Neural progenitor cell (in vitro differentiated cells): ENCODE results near the gene FARP1. TPM values are rescaled to one million over a fixed set of nuclear protein-coding genes. Genes with fewer than 3 reads are reported as not detected.

Source experiments
- DNase-seq: peaks from one replicate; pipeline ENCODE4 v3.0.0-alpha.2; 2016; ENCODE audit warnings: low spot score
- H2AFZ ChIP-seq: fragments of 200-600 bp; sonication (generic); replicated peaks from 2 replicates; pipeline ENCODE4 v1.6.1; 2016; ENCODE audit warnings: antibody characterized with exemption
- H3F3A ChIP-seq: fragments of 200-600 bp; sonication (generic); 2 replicates; pipeline ENCODE4 v1.6.1; 2016; ENCODE audit warnings: antibody characterized with exemption, low read depth
- H3K27ac ChIP-seq: fragments of 200-600 bp; sonication (generic); 2 replicates; pipeline ENCODE4 v1.5.1; 2016; ENCODE audit warnings: mild to moderate bottlenecking
- H3K27me3 ChIP-seq: fragments of 200-600 bp; sonication (generic); 2 replicates; pipeline ENCODE4 v1.6.1; 2016; ENCODE audit warnings: mild to moderate bottlenecking, moderate library complexity
- H3K36me3 ChIP-seq: fragments of 200-600 bp; sonication (generic); 2 replicates; pipeline ENCODE4 v1.5.1; 2016
- H3K4me1 ChIP-seq: fragments of 200-600 bp; sonication (generic); 2 replicates; pipeline ENCODE4 v1.6.1; 2016; ENCODE audit warnings: mixed run types
- H3K4me2 ChIP-seq: fragments of 200-600 bp; sonication (generic); 2 replicates; pipeline ENCODE4 v1.6.1; 2016
- H3K4me3 ChIP-seq: fragments of 200-600 bp; sonication (generic); 2 replicates; pipeline ENCODE4 v1.5.1; 2016
- H3K79me2 ChIP-seq: fragments of 200-600 bp; sonication (generic); 2 replicates; pipeline ENCODE4 v1.6.1; 2016; ENCODE audit warnings: low read depth
- H3K9ac ChIP-seq: fragments of 200-600 bp; sonication (generic); 2 replicates; pipeline ENCODE4 v1.6.1; 2016
- H3K9me3 ChIP-seq: fragments of 200-600 bp; sonication (generic); 2 replicates; pipeline ENCODE4 v1.5.1; 2016; ENCODE audit warnings: low read depth
- H4K20me1 ChIP-seq: fragments of 200-600 bp; sonication (generic); 2 replicates; pipeline ENCODE4 v1.6.1; 2016; ENCODE audit warnings: low read depth
- H3K27ac Mint-ChIP-seq: 3 replicates; pipeline ENCODE4 v1.8.0; 2021; ENCODE audit warnings: mixed read lengths
- H3K27me3 Mint-ChIP-seq: 2 replicates; pipeline ENCODE4 v1.8.0; 2022; ENCODE audit warnings: low read depth, mild to moderate bottlenecking, inconsistent platforms, moderate library complexity, mixed read lengths; ENCODE audit not compliant: insufficient read depth
- H3K36me3 Mint-ChIP-seq: 3 replicates; pipeline ENCODE4 v1.8.0; 2021; ENCODE audit warnings: mixed read lengths
- H3K4me1 Mint-ChIP-seq: 3 replicates; pipeline ENCODE4 v1.8.0; 2021; ENCODE audit warnings: mixed read lengths
- H3K4me3 Mint-ChIP-seq: 3 replicates; pipeline ENCODE4 v1.8.0; 2021; ENCODE audit warnings: mild to moderate bottlenecking, moderate library complexity, mixed read lengths
- H3K9me3 Mint-ChIP-seq: 3 replicates; pipeline ENCODE4 v1.8.0; 2020; ENCODE audit warnings: mixed read lengths
- EZH2 ChIP-seq: fragments of 200-600 bp; sonication (generic); IDR thresholded peaks from 2 replicates; pipeline ENCODE4 v1.6.1; 2017; ENCODE audit warnings: antibody characterized with exemption, mild to moderate bottlenecking, moderate library complexity
- EZH2phosphoT487 ChIP-seq: fragments of 200-600 bp; sonication (generic); IDR thresholded peaks from 2 replicates; pipeline ENCODE4 v1.6.1; 2017; ENCODE audit warnings: antibody characterized with exemption
- total RNA-seq: library from RNA; depleted of rRNA; stranded (reverse); fragments of >200 nt; gene quantifications from 2 replicates; pipeline ENCODE4 v1.2.3, GENCODE V29; 2015; ENCODE audit warnings: low replicate concordance
- TF ChIP-seq, protein P1 (sequence below): fragments of 200-600 bp; sonication (generic); IDR thresholded peaks from 2 replicates; pipeline ENCODE4 v1.5.1; 2017; ENCODE audit warnings: antibody characterized with exemption, mild to moderate bottlenecking

The FARP1 gene
- total RNA-seq, 1 donor from 2014 or later = 78.0 TPM

DNA sequence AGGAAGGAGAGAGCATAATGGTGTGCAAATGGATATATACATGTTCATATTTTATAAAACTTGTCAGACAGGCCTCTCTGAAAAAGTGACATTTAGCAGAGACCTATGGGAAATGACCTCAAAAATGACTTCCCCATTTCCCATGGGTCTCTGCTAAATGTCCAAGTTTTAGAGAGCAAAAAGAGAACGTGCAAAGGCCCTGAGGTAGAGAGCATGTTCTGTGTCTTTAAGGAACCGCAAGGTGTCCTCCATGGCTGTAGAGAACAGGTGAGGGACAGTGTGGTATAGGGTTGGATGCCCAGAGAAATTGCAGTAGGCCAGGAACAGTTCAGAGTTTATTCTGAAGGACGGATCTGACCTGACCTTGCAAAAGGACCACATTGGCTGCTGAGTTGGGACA, 147.4 kb downstream of the FARP1 start:
- Mint-ChIP-seq H3K36me3 (peaks cover 9% of the 10 kb centered on the region), H3K9me3 (peaks cover 2% of the 10 kb centered on the region), H3K27me3 (peaks cover 3% of the 10 kb centered on the region), H3K27ac (no peak overlapping the region), H3K4me3 (no peak overlapping the region), H3K4me1 (peaks cover 17% of the 10 kb centered on the region)
- Histone ChIP-seq H3F3A (peaks cover 8% of the 10 kb centered on the region), H3K79me2 (peaks cover 39% of the 10 kb centered on the region), H2AFZ (no peak overlapping the region), H3K4me3 (no peak overlapping the region), H3K36me3 (no peaks in the 10 kb centered on the region), H3K9ac (no peak overlapping the region), H3K9me3 (no peaks in the 10 kb centered on the region), H3K4me2 (no peak overlapping the region), H3K27ac (no peak overlapping the region), H3K27me3 (no peaks in the 10 kb centered on the region), H4K20me1 (peaks cover 8% of the 10 kb centered on the region), H3K4me1 (peaks cover 25% of the 10 kb centered on the region)
- TF ChIP-seq EZH2 (no peak), EZH2phosphoT487 (no peak)
- TF ChIP-seq, protein P1, sequence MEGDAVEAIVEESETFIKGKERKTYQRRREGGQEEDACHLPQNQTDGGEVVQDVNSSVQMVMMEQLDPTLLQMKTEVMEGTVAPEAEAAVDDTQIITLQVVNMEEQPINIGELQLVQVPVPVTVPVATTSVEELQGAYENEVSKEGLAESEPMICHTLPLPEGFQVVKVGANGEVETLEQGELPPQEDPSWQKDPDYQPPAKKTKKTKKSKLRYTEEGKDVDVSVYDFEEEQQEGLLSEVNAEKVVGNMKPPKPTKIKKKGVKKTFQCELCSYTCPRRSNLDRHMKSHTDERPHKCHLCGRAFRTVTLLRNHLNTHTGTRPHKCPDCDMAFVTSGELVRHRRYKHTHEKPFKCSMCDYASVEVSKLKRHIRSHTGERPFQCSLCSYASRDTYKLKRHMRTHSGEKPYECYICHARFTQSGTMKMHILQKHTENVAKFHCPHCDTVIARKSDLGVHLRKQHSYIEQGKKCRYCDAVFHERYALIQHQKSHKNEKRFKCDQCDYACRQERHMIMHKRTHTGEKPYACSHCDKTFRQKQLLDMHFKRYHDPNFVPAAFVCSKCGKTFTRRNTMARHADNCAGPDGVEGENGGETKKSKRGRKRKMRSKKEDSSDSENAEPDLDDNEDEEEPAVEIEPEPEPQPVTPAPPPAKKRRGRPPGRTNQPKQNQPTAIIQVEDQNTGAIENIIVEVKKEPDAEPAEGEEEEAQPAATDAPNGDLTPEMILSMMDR = no peak
- no peak for DNase-seq

DNA sequence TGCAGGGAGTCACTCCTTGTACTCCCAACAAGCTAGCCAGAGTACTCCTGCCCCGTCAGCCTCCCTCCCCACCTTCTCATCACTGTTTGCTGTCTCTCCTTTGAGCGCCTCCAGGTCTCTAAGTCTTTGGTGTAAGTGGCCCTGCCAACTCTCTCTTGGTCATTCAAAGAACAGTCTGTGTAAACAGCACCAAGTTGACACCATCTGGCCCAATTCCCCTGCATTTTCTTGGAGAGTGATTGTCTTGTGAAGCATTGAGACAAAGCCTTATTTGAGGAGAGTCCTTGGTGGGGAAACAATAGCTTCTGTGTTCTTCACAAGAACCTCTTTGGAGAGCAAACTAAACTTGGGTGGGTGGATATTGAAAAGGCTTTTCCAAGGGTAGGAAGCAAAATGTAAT, 148.8 kb downstream of the FARP1 start:
- Mint-ChIP-seq H3K9me3 (peaks cover 2% of the 10 kb centered on the region), H3K4me3 (no peak overlapping the region), H3K4me1 (peaks cover 23% of the 10 kb centered on the region), H3K27ac (no peak overlapping the region), H3K27me3 (peaks cover 3% of the 10 kb centered on the region), H3K36me3 (peaks cover 9% of the 10 kb centered on the region)
- Histone ChIP-seq H3K27me3 (no peaks in the 10 kb centered on the region), H3K9me3 (no peaks in the 10 kb centered on the region), H3K27ac (no peak overlapping the region), H3K4me1 (peaks cover 15% of the 10 kb centered on the region), H3K4me2 (no peak overlapping the region), H3F3A (peaks cover 7% of the 10 kb centered on the region), H2AFZ (no peak overlapping the region), H3K36me3 (no peaks in the 10 kb centered on the region), H3K79me2 (peaks cover 38% of the 10 kb centered on the region), H4K20me1 (peaks cover 13% of the 10 kb centered on the region), H3K9ac (no peak overlapping the region), H3K4me3 (no peak overlapping the region)
- TF ChIP-seq EZH2phosphoT487 = no peak
- TF ChIP-seq EZH2 = no peak
- TF ChIP-seq, protein P1 = no peak
- no peak for DNase-seq

DNA sequence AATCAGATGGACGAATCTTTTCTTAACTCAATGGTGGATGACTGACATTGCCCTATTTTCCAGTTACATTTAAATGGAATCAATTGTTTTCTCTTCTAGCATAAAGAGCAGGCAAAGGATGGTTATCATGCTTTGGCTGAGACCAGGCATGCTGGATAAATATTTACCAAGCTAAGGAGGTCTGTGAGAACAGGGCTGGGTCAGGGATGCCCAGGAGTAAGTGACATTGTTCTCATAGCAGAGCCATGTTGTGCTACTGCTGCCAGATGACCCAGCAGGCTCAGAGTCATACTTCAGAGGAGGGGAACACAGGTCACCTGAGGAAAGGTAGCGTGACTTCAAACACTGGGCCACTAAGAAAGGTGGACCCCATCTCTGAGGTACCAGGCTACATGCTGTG, 150.2 kb downstream of the FARP1 start:
- H3K4me3 Mint-ChIP-seq = no peak overlapping the region

More for the DNA sequence above, 150.2 kb downstream of the FARP1 start:
- Histone ChIP-seq H3K4me2 (no peak overlapping the region), H4K20me1 (peaks cover 27% of the 10 kb centered on the region), H3K4me3 (no peak overlapping the region), H3K27ac (no peak overlapping the region), H3K27me3 (no peaks in the 10 kb centered on the region), H3K4me1 (peaks cover 30% of the 10 kb centered on the region), H3K79me2 (peaks cover 45% of the 10 kb centered on the region), H3K36me3 (no peaks in the 10 kb centered on the region), H3K9ac (no peak overlapping the region), H3F3A (peaks cover 7% of the 10 kb centered on the region), H3K9me3 (no peaks in the 10 kb centered on the region), H2AFZ (no peak overlapping the region)
- H3K9me3 Mint-ChIP-seq = peaks cover 2% of the 10 kb centered on the region
- no peak for DNase-seq
- H3K27me3 Mint-ChIP-seq = peaks cover 3% of the 10 kb centered on the region
- TF ChIP-seq, protein P1 = no peak
- no peak for TF ChIP-seq EZH2
- no peak for TF ChIP-seq EZH2phosphoT487
- peaks cover 7% of the 10 kb centered on the region for H3K36me3 Mint-ChIP-seq
- peak overlapping the region; percentile 31 for H3K27ac Mint-ChIP-seq
- peaks cover 36% of the 10 kb centered on the region for H3K4me1 Mint-ChIP-seq
